Measurements from ENCODE around the gene DDX10. TPM values are rescaled to one million over a fixed set of nuclear protein-coding genes. Genes with fewer than 3 reads are reported as not detected.

The DDX10 gene
- total and polyA plus RNA-seq, 3 donors from 2014 or later: 25.7 to 64.4 (median 59.2) TPM

GRCh38 chr11:108931168-108931567 lies 266.3 kb downstream of the DDX10 start:
- TF ChIP-seq CTCF (IDR thresholded peaks at IDR 0.05) (no peak), POLR2A (IDR thresholded peaks at IDR 0.05) (no peak)
- intact Hi-C loops (cut with DNase I; ENCODE audit: low total_unique reads): no loop called here

GRCh38 chr11:108933630-108934029 lies 268.8 kb downstream of the DDX10 start:
- no peaks in the 10 kb centered on the region for H3K27me3 ChIP-seq
- WGBS, 2 donors: 83 to 95% methylated on average over 2 of the region's 2 CpGs
- H3K27ac ChIP-seq: no peak overlapping the region
- TF ChIP-seq POLR2A (IDR thresholded peaks at IDR 0.05): no peak
- TF ChIP-seq CTCF (IDR thresholded peaks at IDR 0.05): no peak
- no peaks in the 10 kb centered on the region for H3K36me3 ChIP-seq (ENCODE audit: low read depth, missing control alignments)
- H3K4me3 ChIP-seq: no peak overlapping the region
- no peaks in the 10 kb centered on the region for H3K4me1 ChIP-seq
- no peaks in the 10 kb centered on the region for H3K9me3 ChIP-seq
- intact Hi-C loops (cut with DNase I; ENCODE audit: low total_unique reads): no loop called here
- DNase-seq: no peak

More at GRCh38 chr11:108931168-108931567, 266.3 kb downstream of the DDX10 start:
- H3K4me3 ChIP-seq: no peak overlapping the region
- no peak for DNase-seq
- WGBS, 2 donors: 88 to 89% methylated on average over 2 of the region's 2 CpGs
- H3K36me3 ChIP-seq (ENCODE audit: low read depth, missing control alignments): no peaks in the 10 kb centered on the region
- no peaks in the 10 kb centered on the region for H3K4me1 ChIP-seq
- H3K27ac ChIP-seq: no peak overlapping the region
- H3K27me3 ChIP-seq: no peaks in the 10 kb centered on the region
- H3K9me3 ChIP-seq: no peaks in the 10 kb centered on the region

GRCh38 chr11:108934289-108934688 lies 269.4 kb downstream of the DDX10 start:
- H3K4me3 ChIP-seq: no peak overlapping the region
- intact Hi-C loops (cut with DNase I; ENCODE audit: low total_unique reads): no loop called here
- no peaks in the 10 kb centered on the region for H3K27me3 ChIP-seq
- no peak for TF ChIP-seq CTCF (IDR thresholded peaks at IDR 0.05)
- no peak for TF ChIP-seq POLR2A (IDR thresholded peaks at IDR 0.05)
- no peaks in the 10 kb centered on the region for H3K36me3 ChIP-seq (ENCODE audit: low read depth, missing control alignments)
- no peak overlapping the region for H3K27ac ChIP-seq
- H3K9me3 ChIP-seq: no peaks in the 10 kb centered on the region
- no peaks in the 10 kb centered on the region for H3K4me1 ChIP-seq
- DNase-seq: no peak

GRCh38 chr11:108934696-108935095 lies 269.8 kb downstream of the DDX10 start:
- Histone ChIP-seq H3K36me3 (ENCODE audit: low read depth, missing control alignments) (no peaks in the 10 kb centered on the region), H3K27ac (no peak overlapping the region), H3K4me1 (no peaks in the 10 kb centered on the region), H3K9me3 (no peaks in the 10 kb centered on the region), H3K27me3 (no peaks in the 10 kb centered on the region), H3K4me3 (no peak overlapping the region)
- intact Hi-C loops (cut with DNase I; ENCODE audit: low total_unique reads): no loop called here
- DNase-seq: no peak
- 96% methylated on average over 7 of the region's 7 CpGs for WGBS, 2 donors
- no peak for TF ChIP-seq POLR2A (IDR thresholded peaks at IDR 0.05)
- no peak for TF ChIP-seq CTCF (IDR thresholded peaks at IDR 0.05)

GRCh38 chr11:108937746-108938145 lies 272.9 kb downstream of the DDX10 start:
- Histone ChIP-seq H3K27me3 (no peaks in the 10 kb centered on the region), H3K9me3 (no peaks in the 10 kb centered on the region), H3K27ac (no peak overlapping the region), H3K36me3 (ENCODE audit: low read depth, missing control alignments) (no peaks in the 10 kb centered on the region), H3K4me3 (no peak overlapping the region), H3K4me1 (no peaks in the 10 kb centered on the region)
- no peak for DNase-seq
- intact Hi-C loops (cut with DNase I; ENCODE audit: low total_unique reads): no loop called here
- TF ChIP-seq CTCF (IDR thresholded peaks at IDR 0.05) (no peak), POLR2A (IDR thresholded peaks at IDR 0.05) (no peak)
- WGBS, 2 donors: 81 to 82% methylated on average over 6 of the region's 6 CpGs

Data from testis (tissue), 3 donors.